ENCODE data around the gene INTS11. TPM values are rescaled to one million over a fixed set of nuclear protein-coding genes. Genes with fewer than 3 reads are reported as not detected.

INTS11 gene
- total RNA-seq, 3 donors from 2014 or later, result 68.6 to 125 (median 119) TPM

DNA sequence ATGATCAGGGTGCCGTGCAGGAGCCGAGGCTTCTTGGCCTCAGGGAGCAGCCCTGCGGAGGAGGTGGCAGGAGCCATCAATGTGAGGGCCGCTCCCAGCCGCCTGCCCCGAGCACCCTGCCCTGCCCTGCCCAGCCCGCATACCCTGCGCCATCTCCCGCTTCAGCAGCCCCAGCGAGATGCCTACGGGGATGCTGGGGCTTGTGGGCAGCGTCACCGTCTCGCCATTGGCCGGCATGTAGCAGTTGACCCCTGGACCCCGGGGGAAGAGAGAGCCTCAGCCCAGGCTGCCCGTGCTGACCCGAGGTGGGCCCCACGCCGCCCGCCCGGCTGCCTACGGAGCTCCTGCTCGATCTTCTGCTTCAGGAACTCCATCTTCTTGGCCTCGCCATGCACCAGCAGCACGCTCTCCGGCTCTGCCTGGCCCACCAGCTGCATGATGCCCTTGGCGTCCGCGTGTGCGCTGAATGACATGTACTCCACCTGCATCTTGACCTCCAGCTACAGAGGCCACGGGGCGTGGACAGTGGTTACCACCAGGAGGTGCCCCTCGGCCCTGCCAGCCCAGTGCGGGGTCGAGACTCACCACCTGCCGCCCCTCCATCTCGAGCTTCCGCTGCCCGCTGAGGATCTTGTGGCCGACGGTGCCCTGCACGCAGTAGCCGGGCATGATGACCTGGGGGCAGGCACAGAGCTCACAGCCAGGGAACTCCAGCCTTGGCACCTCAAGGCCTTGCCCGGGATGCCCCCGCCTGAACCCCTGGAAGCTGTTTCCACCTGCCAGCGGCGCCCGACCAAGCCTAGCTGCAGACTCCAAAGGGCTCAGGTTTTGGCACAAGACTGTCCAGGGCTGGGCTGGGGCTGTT is 11.8 kb downstream of the INTS11 start:
- no peaks in the 10 kb centered on the region for H3K27me3 ChIP-seq
- no peak overlapping the region for H3K4me3 ChIP-seq
- TF ChIP-seq POLR2AphosphoS5 (IDR thresholded peaks at IDR 0.05) (no peak), POLR2A (IDR thresholded peaks at IDR 0.05) (no peak)
- TF ChIP-seq, protein P1, sequence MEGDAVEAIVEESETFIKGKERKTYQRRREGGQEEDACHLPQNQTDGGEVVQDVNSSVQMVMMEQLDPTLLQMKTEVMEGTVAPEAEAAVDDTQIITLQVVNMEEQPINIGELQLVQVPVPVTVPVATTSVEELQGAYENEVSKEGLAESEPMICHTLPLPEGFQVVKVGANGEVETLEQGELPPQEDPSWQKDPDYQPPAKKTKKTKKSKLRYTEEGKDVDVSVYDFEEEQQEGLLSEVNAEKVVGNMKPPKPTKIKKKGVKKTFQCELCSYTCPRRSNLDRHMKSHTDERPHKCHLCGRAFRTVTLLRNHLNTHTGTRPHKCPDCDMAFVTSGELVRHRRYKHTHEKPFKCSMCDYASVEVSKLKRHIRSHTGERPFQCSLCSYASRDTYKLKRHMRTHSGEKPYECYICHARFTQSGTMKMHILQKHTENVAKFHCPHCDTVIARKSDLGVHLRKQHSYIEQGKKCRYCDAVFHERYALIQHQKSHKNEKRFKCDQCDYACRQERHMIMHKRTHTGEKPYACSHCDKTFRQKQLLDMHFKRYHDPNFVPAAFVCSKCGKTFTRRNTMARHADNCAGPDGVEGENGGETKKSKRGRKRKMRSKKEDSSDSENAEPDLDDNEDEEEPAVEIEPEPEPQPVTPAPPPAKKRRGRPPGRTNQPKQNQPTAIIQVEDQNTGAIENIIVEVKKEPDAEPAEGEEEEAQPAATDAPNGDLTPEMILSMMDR (IDR thresholded peaks at IDR 0.05), result no peak
- H3K36me3 ChIP-seq, result peaks cover 5% of the 10 kb centered on the region
- no peak overlapping the region for H3K27ac ChIP-seq
- H3K9me3 ChIP-seq, result no peaks in the 10 kb centered on the region
- no peak for DNase-seq (ENCODE audit: low spot score in 2 of 2)
- peaks cover 3 to 8% of the 10 kb centered on the region in 2 donors for H3K4me1 ChIP-seq
- intact Hi-C loops (cut with DNase I; ENCODE audit: low total_unique reads), result no loop called here

DNA sequence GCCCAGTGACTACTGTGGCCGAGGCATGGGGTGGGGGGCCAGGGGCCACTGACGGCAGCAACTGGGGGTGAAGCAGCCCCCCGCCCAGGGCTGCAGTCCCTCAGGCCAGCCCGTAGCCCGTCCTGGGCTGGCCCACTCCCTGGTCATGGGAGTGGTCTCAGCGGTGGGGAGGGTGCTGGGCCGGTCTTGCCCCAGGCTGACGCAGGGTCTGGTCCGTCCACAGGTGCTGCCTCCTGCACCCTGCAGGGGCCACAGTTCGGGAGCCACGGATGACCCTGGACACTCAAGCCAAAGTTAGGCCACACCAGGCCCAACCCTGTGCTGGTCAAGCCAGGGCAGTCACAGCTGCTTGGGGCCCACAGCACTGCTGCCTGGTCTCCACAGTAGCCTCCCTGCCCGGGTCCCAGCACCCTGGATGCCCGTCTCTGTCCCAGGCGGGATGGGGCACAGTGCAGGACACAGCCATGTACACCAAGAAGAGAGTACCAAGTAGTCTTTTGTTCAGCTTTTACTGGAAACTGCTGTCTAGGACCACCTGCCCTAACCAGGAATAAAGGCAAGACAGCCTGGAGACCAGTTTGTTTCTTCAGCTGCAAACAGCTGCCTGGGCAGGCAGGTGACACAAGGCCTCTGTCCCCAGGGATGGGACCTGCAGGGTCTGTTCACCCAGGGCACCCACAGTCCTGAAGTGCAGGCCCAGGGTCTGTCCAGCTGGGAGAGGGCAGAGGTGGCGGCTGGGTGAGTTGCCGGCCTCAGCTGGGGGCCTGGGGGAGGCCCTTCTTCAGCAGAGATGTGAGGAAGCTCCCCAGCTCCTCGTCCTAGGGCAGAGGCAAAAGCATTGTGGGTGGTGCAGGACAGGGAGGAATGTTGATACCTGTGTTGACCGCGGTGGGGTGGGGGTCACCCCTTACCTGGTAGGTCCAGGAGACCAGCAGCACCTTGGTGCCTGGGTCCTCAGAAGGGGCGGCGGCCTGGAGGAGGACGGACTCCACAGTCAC is 13.1 kb downstream of the INTS11 start:
- DNase-seq (ENCODE audit: low spot score in 2 of 2), result no peak
- intact Hi-C loops (cut with DNase I; ENCODE audit: low total_unique reads), result no loop called here
- Histone ChIP-seq H3K27me3 (no peaks in the 10 kb centered on the region), H3K27ac (peak overlapping the region; percentile 32 to 90), H3K4me1 (peaks cover 10 to 13% of the 10 kb centered on the region in 2 donors), H3K9me3 (no peaks in the 10 kb centered on the region), H3K36me3 (peaks cover 5% of the 10 kb centered on the region), H3K4me3 (no peak overlapping the region)
- TF ChIP-seq POLR2A (IDR thresholded peaks at IDR 0.05) (no peak), POLR2AphosphoS5 (IDR thresholded peaks at IDR 0.05) (no peak)
- TF ChIP-seq, protein P1 (IDR thresholded peaks at IDR 0.05), result no peak

DNA sequence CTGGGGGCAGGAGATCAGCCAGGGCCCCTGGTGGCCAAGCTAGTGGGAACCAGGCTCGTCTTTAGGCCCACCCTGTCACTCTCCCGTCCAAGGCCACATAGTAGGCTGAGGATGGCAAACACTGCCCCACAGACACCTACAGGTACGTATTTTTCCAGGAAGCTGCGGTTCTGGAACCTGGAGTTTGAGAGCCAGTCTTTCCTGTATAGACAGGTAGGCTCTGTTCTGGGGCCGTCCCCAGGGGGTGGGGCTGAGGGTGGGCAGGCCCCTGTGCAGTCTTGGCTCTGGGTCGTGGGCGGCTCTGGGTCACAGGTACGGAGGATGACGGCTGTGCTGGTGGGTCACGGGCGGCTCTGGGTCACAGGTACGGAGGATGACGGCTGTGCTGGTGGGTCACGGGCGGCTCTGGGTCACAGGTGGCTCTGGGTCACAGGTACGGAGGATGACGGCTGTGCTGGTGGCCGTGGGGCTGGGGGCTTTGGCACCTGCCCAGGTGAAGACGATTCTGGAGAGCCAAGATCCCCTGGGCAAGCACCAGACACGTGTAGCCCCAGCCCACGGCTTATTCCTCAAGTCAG is 13.9 kb downstream of the INTS11 start:
- Histone ChIP-seq H3K4me1 (peaks cover 18 to 21% of the 10 kb centered on the region in 2 donors), H3K36me3 (peaks cover 5% of the 10 kb centered on the region)
- intact Hi-C loops (cut with DNase I; ENCODE audit: low total_unique reads), result no loop called here

DNA sequence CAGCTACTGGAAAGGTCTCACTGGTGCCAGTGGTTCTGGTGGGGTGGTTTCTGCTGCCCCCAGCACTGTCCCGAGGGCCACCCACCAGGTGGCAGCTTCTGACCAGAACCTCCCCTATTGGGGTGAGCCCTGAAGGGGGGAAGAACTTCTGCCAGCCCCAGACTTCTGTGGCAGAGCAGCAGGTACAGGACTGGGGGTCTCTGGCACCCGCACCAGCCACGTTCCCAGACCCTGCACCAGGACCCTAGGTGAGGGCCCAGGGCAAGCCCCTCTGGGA is 14.4 kb downstream of the INTS11 start:
- Histone ChIP-seq H3K27me3 (no peaks in the 10 kb centered on the region), H3K36me3 (peaks cover 5% of the 10 kb centered on the region), H3K4me1 (peaks cover 23 to 26% of the 10 kb centered on the region in 2 donors), H3K27ac (peak overlapping the region; percentile 90 to 93), H3K4me3 (peak overlapping the region in 2 of 3 donors; percentile 80 to 86), H3K9me3 (no peaks in the 10 kb centered on the region)
- TF ChIP-seq POLR2A (IDR thresholded peaks at IDR 0.05) (no peak), POLR2AphosphoS5 (IDR thresholded peaks at IDR 0.05) (no peak)
- TF ChIP-seq, protein P1 (IDR thresholded peaks at IDR 0.05), result no peak
- DNase-seq (ENCODE audit: low spot score in 2 of 2), result no peak
- intact Hi-C loops (cut with DNase I; ENCODE audit: low total_unique reads), result no loop called here

More for the DNA sequence above, 13.9 kb downstream of the INTS11 start:
- H3K27ac ChIP-seq, result peak overlapping the region; percentile 90 to 93
- H3K27me3 ChIP-seq, result no peaks in the 10 kb centered on the region
- peak in 1 of 2 donors; percentile 60 for DNase-seq (ENCODE audit: low spot score in 2 of 2)
- no peaks in the 10 kb centered on the region for H3K9me3 ChIP-seq
- no peak overlapping the region for H3K4me3 ChIP-seq
- TF ChIP-seq POLR2AphosphoS5 (IDR thresholded peaks at IDR 0.05), result no peak
- TF ChIP-seq, protein P1 (IDR thresholded peaks at IDR 0.05), result no peak
- TF ChIP-seq POLR2A (IDR thresholded peaks at IDR 0.05), result no peak

Measured in breast epithelium (tissue), 4 donors.